Dendritic cell treated with granulocyte-macrophage colony-stimulating factor and Interleukin-4, amounts not matched to agents 40 ng/mL and 50 ng/mL, for 4 days (primary cell): ENCODE data around the gene MRPL41.
"Not testable (repeated sequence)": the region's sequence is repeated elsewhere in the genome, so short reads cannot be mapped to it uniquely, and the experiment has no call there.

Experiments used
- H3K27ac Mint-ChIP-seq: one replicate; pipeline ENCODE4 v1.8.0; 2022; ENCODE audit warnings: mild to moderate bottlenecking, mixed read lengths
- H3K27me3 Mint-ChIP-seq: one replicate; pipeline ENCODE4 v1.8.0; 2022; ENCODE audit warnings: mild to moderate bottlenecking, mixed read lengths
- H3K36me3 Mint-ChIP-seq: one replicate; pipeline ENCODE4 v1.8.0; 2022; ENCODE audit warnings: low read depth, mixed read lengths
- H3K4me1 Mint-ChIP-seq: one replicate; pipeline ENCODE4 v1.8.0; 2022; ENCODE audit warnings: low read depth, mixed read lengths
- H3K4me3 Mint-ChIP-seq: one replicate; pipeline ENCODE4 v1.8.0; 2022; ENCODE audit warnings: mild to moderate bottlenecking, moderate library complexity, mixed read lengths
- H3K9me3 Mint-ChIP-seq: one replicate; pipeline ENCODE4 v1.8.0; 2022; ENCODE audit warnings: mixed read lengths
- intact Hi-C: fragments of 100-400 bp; cut with micrococcal nuclease; formaldehyde crosslinking; loops from one replicate; pipeline ENCODE4 v1.15.0; 2022

MRPL41 gene

DNA sequence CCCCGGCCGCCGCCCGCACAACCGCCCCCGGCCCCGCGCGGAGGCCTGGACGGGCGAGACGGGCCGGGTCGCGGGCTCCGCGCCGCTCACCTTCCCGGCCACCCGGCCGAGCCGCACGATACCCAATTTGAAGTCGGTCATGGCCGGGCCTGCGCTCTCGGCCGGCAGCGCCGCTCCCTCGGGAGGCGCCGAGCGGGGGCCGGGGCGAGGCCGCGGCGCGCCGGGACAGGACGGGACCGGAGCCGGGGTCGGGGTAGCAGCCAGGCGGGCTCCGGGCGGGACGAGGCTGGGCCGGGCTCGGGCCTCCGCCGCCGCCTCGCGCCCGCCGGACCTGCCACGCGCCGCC is 38.4 kb downstream of the MRPL41 start:
- peaks cover 38% of the 10 kb centered on the region for H3K4me1 Mint-ChIP-seq
- H3K27me3 Mint-ChIP-seq: no peaks in the 10 kb centered on the region
- no peak overlapping the region for H3K4me3 Mint-ChIP-seq
- H3K27ac Mint-ChIP-seq: no peak overlapping the region
- intact Hi-C loops: loop anchor here (1.0 to 5.0 kb wide), 3 partner anchors 15 to 38 kb away; partner anchors contain the start of genes ARRDC1, MRPL41 and PNPLA7
- H3K36me3 Mint-ChIP-seq: peaks cover 48% of the 10 kb centered on the region
- no peaks in the 10 kb centered on the region for H3K9me3 Mint-ChIP-seq

GRCh38 chr9:137590469-137591383 is 39.0 kb downstream of the MRPL41 start, which contains the start of gene ZMYND19:
ZMYND19 (minus strand) TSS chr9:137590512; CDS start chr9:137590263, 249 bp downstream.
- Mint-ChIP-seq H3K27me3 (no peaks in the 10 kb centered on the region), H3K27ac (peak within 1 kb of the TSS; percentile 94), H3K36me3 (peaks cover 41% of the 10 kb centered on the region), H3K4me3 (peak within 1 kb of the TSS; percentile 100), H3K9me3 (no peaks in the 10 kb centered on the region), H3K4me1 (peaks cover 38% of the 10 kb centered on the region)
- intact Hi-C loops: loop anchor here (1.0 to 5.0 kb wide), 3 partner anchors 15 to 38 kb away; partner anchors contain the start of genes ARRDC1, MRPL41 and PNPLA7

GRCh38 chr9:137592767-137593166 is 41.1 kb downstream of the MRPL41 start:
- Mint-ChIP-seq H3K27me3 (no peaks in the 10 kb centered on the region), H3K36me3 (peaks cover 21% of the 10 kb centered on the region), H3K4me1 (peaks cover 38% of the 10 kb centered on the region), H3K9me3 (no peaks in the 10 kb centered on the region), H3K27ac (no peak overlapping the region), H3K4me3 (no peak overlapping the region)
- intact Hi-C loops: loop anchor here (5.0 kb wide), 1 partner anchor 40 kb away; the partner anchor contains the start of genes MRPL41 and PNPLA7

DNA sequence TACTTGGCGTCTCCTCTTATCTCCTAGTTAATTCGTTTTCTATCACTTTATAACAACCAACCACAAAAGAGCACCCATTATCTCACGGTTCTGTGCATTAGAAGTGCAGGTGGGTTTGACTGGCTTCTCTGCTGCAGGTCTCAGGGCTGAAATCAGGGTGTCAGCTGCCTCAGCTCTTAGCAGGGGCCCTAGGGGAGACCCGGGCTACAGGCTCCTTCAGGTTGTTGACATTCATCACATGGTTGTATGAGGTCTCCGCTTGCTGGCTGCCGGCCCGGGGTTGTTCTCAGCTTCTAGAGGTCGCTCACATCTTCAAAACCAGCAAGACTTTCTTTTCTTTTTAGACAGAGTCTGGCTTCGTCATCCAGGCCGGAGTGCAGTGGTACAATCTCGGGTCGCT is 41.5 kb downstream of the MRPL41 start:
- Mint-ChIP-seq H3K9me3 (no peaks in the 10 kb centered on the region), H3K27me3 (no peaks in the 10 kb centered on the region), H3K4me3 (no peak overlapping the region), H3K36me3 (peaks cover 17% of the 10 kb centered on the region), H3K4me1 (peaks cover 35% of the 10 kb centered on the region), H3K27ac (no peak overlapping the region)
- intact Hi-C loops: loop anchor here (5.0 kb wide), 1 partner anchor 41 kb away; the partner anchor contains the start of genes MRPL41 and PNPLA7

GRCh38 chr9:137596577-137596976 is 44.9 kb downstream of the MRPL41 start:
- intact Hi-C loops, H3K27ac Mint-ChIP-seq: not testable (repeated sequence)

DNA sequence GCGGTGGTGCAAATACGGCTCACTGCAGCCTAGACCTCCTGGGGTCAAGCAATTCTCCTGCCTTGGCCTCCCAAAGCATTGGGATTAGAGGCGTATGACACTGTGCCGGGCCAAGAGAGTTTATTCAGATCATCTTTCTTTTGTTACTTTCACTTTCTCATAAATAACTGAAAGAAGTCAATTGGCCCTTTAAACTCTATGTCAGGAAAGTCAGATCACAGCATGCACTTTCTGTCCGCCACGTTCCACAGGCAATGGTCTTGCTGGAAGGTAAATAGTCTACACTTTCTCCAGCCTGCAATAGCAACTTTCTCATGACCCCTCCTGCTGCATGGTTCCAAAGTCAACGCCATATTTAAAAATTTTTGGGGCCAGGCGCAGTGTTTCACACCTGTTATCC is 47.3 kb downstream of the MRPL41 start:
- Mint-ChIP-seq H3K36me3 (peaks cover 3% of the 10 kb centered on the region), H3K4me3 (no peak overlapping the region), H3K27me3 (peaks cover 2% of the 10 kb centered on the region), H3K4me1 (peaks cover 30% of the 10 kb centered on the region), H3K27ac (no peak overlapping the region), H3K9me3 (no peaks in the 10 kb centered on the region)
- intact Hi-C loops: no loop called here

More at GRCh38 chr9:137596577-137596976, 44.9 kb downstream of the MRPL41 start:
- not testable (repeated sequence) for H3K9me3 Mint-ChIP-seq, H3K4me3 Mint-ChIP-seq, H3K27me3 Mint-ChIP-seq, H3K36me3 Mint-ChIP-seq
- peaks cover 20% of the 10 kb centered on the region for H3K4me1 Mint-ChIP-seq
